ENCODE measurements around the gene ZSWIM4.
"Not testable (repeated sequence)": the region's sequence is repeated elsewhere in the genome, so short reads cannot be mapped to it uniquely, and the experiment has no call there.

The ZSWIM4 gene

DNA sequence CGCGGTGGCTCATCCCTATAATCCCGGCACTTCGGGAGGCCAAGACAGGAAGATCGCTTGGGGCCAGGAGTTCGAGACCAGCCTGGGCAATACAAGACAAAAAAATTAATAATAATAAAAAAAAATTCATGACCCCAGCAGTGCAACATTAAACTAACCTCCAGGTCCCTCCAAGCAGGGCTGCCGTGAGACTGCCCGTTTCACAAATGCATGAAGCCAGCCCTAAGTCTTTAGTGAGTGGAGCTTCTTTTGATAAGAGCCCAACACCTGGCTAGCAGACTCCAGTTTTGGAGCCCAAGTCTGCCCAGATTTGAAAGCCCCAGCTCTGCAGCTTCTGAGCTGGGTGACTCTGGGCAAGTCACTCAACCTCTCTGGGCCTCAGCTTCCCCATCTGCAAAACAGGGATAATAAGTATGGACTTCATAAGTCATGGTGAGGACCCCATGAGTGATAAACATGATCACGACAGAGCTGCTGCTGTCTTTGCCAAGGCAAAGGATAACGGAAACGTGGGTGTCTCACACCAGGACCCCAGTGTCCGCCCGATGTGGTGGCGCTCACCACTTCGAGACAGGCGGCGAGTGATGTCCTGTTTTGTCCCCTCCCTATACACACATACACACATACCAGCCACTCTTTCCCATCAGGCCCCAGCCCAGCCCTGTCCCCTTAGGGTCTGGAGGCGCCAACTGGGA, 43.3 kb downstream of the ZSWIM4 start:
- peak; percentile 68 for DNase-seq

DNA sequence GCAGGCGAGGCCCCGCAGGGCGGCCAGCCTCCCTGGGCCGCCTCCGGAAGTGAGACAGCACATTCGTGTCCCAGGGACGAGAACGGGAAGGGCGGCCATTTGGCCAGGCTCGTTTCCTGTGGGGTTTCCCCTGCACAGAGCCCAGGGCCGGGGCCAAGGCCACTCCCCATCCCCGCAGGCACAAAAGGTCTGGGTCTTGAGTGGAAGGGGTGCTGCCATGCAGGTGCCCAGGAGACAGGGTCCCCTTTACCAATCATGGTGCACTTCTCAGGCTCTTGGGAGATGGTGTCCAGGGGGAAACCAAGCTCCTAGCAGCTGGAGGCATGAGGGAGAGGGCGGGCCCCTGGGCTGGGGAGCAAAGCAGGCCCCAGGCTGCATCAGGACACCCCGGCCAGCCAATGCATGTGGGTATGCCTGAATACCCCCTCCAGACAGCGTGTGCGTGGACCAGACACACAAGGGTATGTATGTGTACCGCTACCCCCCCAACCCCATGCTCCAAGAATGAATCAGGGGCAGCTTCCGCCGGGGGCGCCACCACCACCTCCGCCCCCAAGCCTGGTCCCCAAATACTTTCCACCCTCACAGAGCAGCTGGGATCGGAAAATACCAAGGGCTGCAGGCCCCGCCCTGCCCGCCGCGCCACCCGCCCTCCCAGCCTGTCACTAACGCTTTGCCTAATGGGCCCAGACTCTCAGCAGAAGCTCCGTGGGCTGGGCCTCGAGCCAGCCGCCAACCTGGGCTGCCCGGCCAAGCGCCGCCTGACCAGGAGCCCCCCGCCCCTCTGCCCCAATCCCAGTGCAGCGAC, 44.1 kb downstream of the ZSWIM4 start:
- DNase-seq: peak; percentile 94

DNA sequence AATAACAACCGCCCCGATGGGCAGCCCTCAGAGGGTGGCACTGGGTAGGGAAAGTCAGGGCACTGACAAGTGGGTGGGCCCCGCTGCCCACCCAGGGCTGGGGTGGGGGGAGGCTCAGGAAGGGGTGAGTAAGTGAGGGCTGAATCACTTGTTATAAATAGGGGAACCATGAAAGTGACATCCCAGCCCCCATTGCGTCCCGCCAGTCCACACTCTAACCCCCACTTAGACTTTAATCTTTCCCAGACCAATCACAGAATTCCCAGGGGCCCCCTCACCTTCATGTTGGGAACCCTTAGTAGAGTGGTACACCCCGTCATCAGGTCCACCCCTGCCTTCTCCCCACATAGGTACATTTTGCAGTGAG, 44.7 kb downstream of the ZSWIM4 start:
- no peak for DNase-seq

DNA sequence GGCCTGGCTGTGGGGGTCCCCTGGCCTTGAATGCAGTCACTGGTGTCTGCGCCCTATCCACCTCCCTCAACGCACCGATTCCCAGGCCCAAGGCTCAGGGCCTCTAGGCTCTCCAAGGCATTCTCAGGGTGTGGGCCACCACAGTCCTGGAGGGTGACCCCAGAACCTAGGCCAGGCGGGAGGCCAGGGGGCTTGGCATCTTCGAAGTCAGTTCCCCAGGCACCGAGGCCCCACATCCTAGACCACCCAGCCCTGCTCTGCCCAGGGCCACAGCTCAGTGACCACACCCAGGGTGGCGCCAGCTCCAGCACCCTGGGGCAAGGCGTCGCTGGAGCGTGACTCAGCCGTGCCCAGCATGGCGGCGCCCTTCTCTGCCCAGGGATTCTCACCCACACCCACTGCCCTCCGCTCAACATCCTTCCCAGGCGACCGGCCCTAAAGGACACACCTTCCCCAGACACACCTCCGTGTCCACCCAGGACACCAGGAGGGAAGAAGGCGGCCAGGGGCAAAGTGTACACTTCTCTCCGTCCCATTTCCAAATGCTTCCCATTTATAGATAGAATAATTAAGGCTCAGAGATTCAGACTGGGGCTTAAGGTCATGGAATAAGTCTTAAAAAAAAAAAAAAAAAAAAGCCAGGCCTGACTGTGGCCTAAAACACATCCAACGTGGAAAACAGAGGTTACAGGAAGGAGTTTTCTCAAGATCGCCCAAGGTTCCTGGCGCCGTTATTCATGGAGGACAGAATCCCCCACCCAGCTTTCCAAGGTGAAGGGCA, 45.3 kb downstream of the ZSWIM4 start:
- peak; percentile 85 for DNase-seq

DNA sequence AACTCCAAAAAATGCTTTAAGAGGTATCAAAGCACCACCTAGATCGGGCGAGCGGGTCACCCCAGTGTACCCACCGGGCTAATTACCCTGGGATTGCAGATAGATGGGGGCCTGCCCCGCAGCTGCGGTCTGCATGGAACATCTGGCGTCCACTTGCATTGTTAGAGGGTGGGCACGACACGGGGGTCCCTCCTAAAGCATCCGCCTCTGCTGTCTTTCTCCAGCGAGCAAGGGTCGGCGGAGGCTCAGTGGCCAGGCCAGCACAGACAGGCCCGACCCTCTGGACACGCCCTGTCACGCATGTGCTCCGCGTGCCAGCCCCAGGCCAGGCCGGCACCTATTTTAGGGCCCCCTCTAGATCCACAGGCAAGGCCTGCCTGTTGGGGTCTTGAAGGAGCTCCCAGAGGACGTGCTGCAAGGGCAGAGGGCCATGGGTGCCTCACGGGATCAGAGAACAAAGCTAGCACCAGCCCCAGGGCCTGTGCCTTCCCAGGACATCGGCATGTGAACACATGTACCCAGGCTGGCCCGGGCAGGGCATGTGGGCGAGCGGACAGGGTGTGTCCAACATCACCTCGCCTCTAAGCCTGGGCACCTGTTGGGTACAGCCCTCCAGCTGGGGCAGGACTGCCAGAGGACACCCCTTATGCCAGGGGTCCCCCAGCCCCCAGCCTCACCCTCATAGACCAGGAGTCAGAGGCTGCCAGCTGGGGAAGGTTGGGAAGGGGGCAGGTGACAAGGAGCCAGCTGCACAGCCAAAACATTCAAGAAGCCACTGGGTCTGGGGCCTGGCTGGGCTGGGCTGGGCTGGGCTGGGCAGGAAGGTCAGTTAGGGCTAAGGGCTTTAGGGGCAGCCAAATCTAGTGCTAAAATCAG, 46.1 kb downstream of the ZSWIM4 start:
- DNase-seq: peak; percentile 81

DNA sequence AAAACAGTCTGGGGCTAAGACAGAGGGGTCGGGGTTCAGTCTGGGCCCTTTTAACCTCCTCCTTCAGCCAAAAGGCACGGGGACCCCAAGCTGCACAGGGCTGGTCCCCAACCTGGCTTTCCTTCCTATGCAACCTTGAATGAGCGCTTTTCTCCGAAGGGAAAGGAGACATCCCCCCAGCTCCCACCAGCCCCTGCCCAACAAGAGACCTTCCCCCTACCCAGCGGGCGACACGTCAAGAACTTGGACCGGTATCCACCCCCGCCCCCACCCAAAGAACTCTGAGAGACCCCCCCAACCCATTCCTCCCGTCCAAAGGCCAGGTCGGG, 46.7 kb downstream of the ZSWIM4 start:
- DNase-seq: no peak

DNA sequence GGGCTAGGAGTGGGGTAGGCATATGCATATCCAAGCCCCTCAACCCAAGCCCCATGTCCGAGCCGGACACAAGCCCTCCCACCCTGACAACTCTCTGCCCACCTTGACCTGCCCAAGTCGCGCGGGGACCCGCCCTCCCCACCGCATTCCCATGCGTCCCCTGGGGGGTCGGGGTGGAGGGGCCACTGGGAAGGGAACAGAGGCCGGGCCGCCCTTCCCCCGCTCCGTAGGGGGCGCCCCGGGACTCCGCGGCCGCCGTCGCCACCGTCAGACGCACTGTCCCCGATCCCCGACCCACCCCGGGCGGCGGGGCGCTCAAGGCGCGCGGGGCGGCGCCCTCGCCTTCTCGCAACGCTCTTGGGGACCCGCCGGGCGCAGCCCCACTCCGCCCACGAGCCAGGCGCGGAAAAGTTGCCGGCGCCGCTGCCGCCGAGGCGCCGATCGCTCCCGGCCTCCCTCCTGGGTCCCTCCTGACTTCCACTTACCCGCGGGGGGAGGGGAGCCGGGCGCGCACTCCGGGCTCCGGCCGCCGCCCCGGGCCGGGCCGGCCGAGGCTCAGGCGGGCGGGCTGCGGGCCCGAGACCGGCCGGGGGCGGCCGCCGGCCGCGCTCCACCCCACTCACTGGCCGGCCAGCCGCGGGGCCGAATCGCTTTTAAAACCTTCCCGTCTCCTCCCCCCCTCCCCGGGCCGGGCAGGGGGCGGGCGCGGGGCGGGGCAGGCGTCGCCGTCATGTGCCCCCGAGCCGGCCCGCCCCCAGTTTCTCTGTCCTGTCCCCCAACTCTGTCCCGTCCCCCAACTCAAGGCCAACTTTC, 47.3 kb downstream of the ZSWIM4 start:
- DNase-seq: peak; percentile 91

DNA sequence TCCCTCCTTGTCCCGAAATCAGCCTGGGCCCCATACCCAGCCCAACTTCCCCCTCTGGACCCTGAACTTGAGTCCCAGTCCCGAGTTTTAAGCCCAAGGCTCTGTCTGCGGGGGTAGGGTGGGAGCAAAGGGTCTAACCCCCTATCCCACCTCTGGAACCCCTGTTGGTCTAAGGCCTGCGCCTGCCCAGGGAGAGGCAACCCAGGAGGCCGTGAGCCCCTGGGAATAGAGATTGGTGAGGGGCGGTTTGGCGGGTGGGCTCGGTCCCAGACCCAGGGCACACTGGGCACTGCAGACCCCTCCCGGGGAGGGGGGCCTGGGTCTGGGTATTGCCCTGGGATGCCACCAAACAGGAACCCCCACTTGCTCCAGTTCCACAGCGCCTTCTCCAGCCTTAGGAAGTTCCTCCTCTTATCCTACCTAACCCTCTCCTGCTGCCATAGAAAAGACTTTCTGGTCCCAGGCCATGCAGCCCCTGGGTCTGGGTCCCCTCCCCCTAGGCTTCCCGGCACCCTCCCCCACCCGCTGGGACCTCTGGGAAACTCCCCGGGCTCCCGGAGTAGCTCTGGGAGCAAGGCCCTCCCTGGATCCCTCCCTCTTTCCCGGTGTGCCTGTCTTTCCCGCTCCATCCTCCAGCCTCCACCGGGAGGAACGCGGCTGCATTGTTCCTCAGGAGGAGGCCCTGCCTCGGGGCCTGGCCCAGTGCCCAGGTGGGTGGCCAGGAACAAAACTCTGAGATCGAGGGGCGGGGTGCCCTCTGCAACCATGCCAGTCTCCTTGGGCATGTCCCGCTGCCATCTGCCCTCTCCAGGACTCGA, 48.1 kb downstream of the ZSWIM4 start:
- no peak for DNase-seq

DNA sequence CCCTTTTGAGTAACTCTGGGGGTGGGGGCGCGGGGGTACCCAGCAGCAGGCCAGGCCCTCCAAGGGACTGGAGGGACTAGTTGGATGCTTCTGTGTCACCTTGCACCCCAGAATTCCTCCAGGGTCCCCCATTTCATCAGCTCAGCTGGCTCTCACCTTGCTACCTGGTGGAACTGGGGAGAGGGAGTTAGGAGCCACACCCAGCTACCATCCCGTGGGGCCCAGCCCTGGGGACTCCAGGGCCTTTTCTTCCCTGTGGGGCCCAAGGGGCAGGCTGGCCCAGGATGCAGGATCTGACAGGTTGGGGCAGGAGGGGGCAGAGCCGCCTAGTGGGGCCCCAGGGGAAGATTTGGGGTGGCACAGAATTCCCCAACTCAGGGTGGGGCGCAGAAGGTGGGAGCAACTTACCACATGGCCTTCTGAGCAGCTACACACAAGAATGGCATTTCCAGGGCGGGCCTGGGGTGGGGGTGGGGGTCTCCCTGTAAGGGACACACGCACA, 48.9 kb downstream of the ZSWIM4 start:
- peak; percentile 70 for DNase-seq

DNA sequence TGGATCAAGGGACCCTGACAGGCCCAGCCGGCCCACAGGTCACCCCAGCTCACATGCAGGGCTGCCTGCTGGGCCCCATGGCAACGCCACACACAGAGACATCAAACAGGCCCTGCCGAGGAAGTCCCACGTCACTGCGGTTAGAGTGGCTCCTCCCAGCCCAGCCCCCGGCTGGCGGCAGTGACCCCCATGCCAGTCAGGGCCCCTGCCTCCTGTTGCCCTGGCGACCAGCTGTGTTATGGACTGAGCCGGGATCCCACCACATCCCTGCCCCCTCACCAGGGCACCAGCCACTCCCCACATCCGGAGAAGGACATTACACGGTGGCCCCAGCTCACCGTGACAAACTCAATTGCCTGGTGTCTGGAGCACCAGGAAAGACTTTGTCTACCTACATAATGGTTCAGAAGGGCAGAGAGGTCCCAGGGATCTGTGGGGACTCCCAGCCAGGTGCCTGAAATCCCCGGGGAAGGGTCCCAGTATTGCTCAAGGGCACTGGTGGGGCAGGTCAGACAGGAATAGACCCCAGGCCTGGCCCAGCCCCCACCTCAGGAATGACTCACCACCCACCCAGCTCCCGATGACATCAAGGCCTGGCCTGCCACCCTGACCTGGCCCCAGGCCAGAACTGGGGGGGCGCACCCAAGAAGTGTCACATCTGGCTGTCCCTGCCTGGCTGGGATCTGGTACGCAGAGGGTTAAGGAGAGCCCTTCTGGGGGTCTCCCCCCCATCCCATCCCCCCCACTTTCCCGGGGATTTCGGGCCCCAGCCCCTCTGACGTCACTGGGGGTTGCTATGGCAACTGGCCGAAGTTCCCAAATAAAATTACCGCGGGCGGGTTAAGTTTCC, 51.5 kb downstream of the ZSWIM4 start:
- DNase-seq: peak; percentile 98

DNA sequence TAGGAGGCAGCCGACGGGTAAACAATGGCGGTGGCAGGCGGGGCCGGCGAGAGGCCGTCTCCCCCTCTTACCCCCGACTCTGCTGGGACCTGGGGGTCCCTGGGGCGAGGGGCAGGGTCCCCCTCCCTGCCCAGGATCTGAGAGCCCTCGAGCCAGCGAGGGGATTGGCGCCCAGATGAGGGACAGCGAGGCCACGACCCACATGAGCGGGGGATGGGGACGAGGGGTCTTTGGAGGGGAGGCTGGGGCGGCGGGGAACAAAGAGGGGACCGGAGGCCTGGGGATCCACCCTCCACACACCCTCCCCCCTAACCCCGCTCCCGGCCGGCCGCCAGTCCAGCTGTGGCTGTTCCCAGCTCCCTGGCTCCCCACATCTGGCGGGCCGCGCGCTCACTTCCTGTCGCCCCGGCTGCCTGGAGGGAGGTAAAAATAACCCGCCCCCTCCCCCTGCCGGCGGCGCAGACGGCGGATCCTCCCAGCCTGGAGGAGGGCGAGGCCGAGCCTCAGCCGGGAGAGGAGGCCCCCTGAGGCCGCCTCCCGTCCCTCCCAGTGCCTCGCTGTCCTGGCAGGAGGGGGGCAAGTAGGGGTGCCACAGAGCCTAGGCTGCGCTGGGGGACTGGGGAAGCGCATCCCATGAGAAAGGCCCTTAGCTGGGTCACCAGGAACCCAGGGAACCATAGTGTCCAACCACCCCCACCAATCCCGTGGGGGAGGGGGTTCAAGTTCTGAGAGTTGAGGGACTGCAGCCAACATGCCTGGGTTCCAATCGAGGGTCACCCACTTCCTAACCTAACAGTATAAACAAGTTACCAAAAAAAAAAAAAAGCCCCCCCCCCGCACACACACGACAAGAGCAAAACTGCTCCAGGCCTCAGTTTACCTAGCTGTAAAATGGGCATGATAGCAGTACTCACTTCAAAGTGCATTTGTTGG, 52.4 kb downstream of the ZSWIM4 start:
- peak; percentile 93 for DNase-seq

DNA sequence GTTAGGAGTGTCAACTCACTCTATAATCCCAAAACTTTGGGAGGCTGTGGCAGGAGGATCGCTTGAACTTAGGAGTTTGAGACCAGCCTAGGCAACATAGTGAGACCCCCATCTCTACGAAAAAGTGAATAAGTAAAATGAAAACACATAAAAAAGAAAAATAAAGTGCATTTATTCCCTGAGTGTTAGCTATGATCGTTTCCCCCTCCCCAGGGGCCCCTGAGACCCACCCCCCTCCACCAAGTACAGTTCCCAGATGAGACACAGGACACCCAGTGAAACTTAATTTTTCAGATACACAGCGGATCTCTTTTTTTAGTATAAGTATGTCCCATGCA, 53.1 kb downstream of the ZSWIM4 start:
- no peak for DNase-seq

DNA sequence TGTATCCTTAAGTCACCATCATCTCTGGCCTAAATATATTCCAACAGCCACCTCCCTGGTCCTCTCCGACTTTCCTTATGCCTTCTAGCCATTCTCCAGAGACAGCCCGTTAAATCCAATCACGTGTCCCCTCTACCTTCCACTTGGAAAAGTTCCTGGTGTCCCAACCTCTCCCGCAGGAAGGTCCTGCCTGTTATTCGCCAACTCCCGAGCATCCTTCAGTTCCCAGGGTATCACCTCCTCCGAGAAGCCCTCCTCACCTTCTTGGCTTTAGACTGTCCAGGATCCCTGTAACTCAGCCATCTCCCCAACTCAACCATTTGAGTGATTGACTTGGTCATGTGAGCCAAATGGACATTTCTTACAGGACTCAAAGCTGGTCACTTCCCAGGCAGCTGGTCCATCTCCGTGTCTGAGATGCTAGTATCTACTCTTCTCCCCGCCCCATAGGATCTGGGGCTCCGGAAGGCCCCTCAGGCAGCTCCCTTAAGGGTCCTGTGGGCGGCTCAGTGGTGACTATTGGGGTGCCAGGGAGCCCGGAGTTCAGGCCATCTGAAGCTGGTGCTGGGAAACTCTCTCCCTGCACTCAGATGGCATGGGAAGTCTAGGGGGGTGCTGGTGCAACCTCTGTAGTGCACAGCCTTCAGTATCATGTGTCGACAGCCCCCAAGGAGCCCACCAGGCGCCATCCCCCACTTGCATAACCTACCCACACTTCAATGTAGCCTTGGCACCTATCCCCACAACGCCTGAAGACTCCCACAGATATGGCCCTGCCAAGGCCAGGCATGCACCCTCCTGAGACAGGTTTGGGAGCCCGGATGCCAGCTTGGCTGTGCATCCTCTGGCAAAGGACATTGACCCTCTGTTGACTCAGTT, 53.8 kb downstream of the ZSWIM4 start:
- no peak for DNase-seq

DNA sequence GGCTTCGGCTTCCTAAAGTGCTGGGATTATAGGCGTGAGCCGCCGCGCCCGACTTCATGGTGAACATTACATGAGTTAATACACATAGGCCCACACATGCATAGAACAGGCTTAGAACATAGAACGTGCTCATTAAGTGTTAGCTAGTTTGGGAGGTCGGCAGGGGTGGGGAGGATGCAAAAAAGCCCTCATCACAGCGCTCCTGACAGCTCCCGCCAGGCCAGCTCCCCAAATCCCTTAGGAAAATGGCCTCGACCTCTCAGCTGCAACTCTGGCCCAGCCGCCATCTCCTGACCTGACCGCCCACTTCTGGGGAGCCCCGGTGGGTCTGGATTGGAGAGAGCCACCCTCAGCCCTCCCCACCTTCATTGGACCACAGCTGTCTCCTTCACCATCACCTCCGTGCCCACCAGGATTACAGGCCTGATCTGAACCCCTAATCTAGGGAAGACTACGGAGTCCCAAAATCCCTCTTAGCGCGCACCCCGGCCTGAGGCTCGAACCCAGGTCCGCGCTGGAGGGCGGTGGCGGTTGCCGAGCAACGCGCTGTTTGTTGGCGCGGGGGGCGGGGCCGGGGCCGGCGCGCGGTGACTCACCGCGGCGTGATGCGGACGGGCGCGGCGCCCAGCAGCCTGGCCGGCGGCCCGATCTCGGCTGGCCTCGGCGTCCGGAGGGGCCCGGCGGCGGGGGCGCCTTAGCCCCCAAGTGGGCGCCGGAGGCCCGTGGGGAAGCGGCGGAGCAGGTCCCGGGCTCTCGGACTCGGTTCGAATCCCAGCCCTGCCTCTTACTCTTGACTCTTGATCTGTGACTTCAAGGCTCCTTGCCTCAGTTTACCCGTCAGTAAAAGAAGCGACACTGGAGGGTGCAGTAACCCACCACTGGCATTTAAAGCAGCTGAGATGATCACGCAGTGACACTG, 55.0 kb downstream of the ZSWIM4 start:
- peak; percentile 90 for DNase-seq

DNA sequence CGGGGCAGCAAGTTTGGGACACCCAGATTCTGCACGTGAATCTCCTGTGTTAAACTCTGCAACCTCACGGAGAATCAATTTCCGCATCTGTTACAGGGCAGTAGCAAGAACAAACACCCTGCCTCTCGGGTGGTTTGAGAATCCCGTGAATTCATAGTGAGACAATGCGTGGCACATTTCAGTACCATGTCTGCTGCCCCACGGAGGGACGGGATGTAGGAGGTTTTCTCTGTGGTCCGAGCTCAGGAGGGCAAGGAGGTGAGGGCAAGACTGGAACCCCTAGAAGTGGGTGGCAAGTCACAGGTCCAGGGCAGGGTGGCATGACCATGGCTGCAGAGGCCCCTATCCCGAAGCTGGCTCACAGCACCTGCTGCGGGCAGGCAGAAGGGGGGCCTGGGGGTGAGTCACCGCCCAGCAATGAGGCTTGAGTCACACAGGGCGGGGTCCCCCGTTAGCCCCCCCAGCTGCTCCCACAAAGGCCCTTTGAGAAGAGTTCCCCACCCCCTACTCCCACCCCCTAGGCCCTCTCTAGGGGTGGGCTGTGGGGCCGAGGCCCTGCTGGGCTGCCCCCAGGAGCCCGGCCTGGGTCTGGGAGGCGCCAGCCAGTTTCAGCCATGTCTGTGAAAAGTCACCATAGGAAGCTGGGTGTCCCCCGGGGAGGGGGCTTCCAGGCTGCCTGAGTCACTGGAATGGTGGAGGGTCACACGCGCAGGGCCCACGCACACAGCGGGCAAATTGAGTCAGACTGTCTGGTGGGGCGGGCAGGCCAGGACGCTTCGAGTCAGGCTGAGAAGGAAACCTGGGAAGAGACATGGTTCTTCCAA, 55.9 kb downstream of the ZSWIM4 start:
- DNase-seq: peak; percentile 91

DNA sequence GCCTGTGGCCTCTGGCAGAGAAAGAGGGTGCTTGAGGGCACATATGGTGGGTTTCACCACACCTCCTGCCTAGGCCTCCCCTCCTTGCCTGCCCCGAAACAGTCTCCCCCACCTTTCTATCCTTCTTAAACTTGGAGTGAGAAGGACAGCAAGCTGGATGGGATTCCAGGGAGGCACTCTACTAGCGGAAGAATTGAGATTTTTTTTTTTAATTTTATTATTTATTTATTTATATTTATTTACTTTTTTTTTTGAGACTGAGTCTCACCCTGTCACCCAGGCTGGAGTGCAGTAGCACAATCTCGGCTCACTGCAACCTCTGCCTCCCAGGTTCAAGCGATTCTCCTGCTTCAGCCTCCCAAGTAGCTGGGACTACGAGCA, 56.5 kb downstream of the ZSWIM4 start:
- not testable (repeated sequence) for DNase-seq

Data from activated effector memory CD4-positive, alpha-beta T cell treated with anti-CD3 and anti-CD28 coated beads, Interleukin-2, amount 50 U/mL, for 16 hours (primary cell).